ENCODE measurements around the gene HK3.

DNA sequence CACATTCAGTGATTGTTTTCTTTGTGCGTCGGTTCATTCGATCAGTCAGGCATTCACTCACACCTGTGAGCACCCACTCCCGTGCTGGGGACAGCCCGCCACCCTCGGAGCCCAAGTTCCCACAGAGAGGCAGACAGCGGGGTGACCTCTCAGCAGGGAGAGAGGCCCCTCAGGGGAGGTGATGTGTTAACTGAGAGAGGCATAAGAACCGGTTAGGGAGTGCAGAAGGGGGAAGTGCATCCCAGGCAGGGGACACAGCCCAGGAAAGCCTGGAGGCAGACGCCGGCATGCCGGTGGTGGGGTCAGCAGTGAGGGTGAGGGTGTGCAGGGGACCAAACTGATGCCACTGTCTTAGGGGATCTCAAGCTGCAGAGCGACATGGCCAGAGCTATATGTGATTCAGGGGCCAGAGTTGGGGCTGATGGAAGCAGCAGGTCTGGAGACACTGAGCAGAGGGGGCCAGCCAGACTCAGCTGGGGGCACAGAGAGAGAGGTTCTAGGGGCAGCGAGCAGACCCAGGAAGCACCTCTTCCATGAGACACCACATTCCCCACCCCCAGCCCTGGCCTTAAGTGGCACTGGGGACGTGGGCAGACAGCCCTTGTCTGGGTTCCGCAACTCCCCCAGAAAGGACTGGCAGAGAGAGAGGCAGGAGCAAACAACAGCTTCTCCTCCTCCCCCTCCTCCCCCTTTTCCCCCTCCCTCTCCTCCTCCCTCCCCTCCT, 35.9 kb downstream of the HK3 start:
- TF ChIP-seq, protein P1, sequence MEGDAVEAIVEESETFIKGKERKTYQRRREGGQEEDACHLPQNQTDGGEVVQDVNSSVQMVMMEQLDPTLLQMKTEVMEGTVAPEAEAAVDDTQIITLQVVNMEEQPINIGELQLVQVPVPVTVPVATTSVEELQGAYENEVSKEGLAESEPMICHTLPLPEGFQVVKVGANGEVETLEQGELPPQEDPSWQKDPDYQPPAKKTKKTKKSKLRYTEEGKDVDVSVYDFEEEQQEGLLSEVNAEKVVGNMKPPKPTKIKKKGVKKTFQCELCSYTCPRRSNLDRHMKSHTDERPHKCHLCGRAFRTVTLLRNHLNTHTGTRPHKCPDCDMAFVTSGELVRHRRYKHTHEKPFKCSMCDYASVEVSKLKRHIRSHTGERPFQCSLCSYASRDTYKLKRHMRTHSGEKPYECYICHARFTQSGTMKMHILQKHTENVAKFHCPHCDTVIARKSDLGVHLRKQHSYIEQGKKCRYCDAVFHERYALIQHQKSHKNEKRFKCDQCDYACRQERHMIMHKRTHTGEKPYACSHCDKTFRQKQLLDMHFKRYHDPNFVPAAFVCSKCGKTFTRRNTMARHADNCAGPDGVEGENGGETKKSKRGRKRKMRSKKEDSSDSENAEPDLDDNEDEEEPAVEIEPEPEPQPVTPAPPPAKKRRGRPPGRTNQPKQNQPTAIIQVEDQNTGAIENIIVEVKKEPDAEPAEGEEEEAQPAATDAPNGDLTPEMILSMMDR (IDR thresholded peaks at IDR 0.05) = no peak
- TF ChIP-seq POLR2A (IDR thresholded peaks at IDR 0.05) = no peak

All from prostate gland (tissue), 2 donors.